Glutamatergic neuron (in vitro differentiated cells): ENCODE results near the gene SCRN1. TPM values are rescaled to one million over a fixed set of nuclear protein-coding genes. Genes with fewer than 3 reads are reported as not detected.

Source experiments
- DNase-seq: peaks from one replicate; pipeline ENCODE4 v3.0.0; 2022
- H3K27ac Mint-ChIP-seq: one replicate; pipeline ENCODE4 v1.8.0; 2020; ENCODE audit warnings: mild to moderate bottlenecking, mixed read lengths, inconsistent platforms; ENCODE audit not compliant: unreplicated experiment
- H3K27me3 Mint-ChIP-seq: one replicate; pipeline ENCODE4 v1.8.0; 2020; ENCODE audit warnings: mild to moderate bottlenecking, moderate library complexity, mixed read lengths, inconsistent platforms; ENCODE audit not compliant: unreplicated experiment
- H3K36me3 Mint-ChIP-seq: one replicate; pipeline ENCODE4 v1.8.0; 2020; ENCODE audit warnings: mild to moderate bottlenecking, mixed read lengths, inconsistent platforms; ENCODE audit not compliant: unreplicated experiment
- H3K4me1 Mint-ChIP-seq: one replicate; pipeline ENCODE4 v1.8.0; 2020; ENCODE audit warnings: mild to moderate bottlenecking, low read depth, mixed read lengths, inconsistent platforms; ENCODE audit not compliant: unreplicated experiment
- H3K4me3 Mint-ChIP-seq: one replicate; pipeline ENCODE4 v1.8.0; 2020; ENCODE audit warnings: mild to moderate bottlenecking, mixed read lengths, inconsistent platforms; ENCODE audit not compliant: unreplicated experiment
- H3K9me3 Mint-ChIP-seq: one replicate; pipeline ENCODE4 v1.8.0; 2020; ENCODE audit warnings: mild to moderate bottlenecking, moderate library complexity, mixed read lengths, inconsistent platforms; ENCODE audit not compliant: unreplicated experiment
- total RNA-seq: library from RNA; stranded (reverse); fragmentation: NEBNext Ultra II Directional; extraction: Animal tissue kit (Norgen Biotek cat#: 25700); gene quantifications from one replicate; pipeline ENCODE4 v1.2.1, GENCODE V29; 2021; ENCODE audit not compliant: unreplicated experiment
- TF ChIP-seq, protein P1 (sequence below): fragments of 200-600 bp; sonication (generic); IDR thresholded peaks from one replicate; pipeline ENCODE4 v1.5.0; 2021; ENCODE audit not compliant: partially characterized antibody, unreplicated experiment

Gene SCRN1
- total RNA-seq, 1 donor from 2014 or later, result 168 TPM

- Mint-ChIP-seq H3K4me1 (no peaks in the 10 kb centered on the region), H3K4me3 (no peak overlapping the region), H3K27ac (no peak overlapping the region)
Observed at GRCh38 chr7:29906200-29907022, 83.2 kb downstream of the SCRN1 start.

GRCh38 chr7:29900745-29901144 is 88.9 kb downstream of the SCRN1 start:
- no peak overlapping the region for H3K4me3 Mint-ChIP-seq
- no peaks in the 10 kb centered on the region for H3K27me3 Mint-ChIP-seq
- TF ChIP-seq, protein P1, sequence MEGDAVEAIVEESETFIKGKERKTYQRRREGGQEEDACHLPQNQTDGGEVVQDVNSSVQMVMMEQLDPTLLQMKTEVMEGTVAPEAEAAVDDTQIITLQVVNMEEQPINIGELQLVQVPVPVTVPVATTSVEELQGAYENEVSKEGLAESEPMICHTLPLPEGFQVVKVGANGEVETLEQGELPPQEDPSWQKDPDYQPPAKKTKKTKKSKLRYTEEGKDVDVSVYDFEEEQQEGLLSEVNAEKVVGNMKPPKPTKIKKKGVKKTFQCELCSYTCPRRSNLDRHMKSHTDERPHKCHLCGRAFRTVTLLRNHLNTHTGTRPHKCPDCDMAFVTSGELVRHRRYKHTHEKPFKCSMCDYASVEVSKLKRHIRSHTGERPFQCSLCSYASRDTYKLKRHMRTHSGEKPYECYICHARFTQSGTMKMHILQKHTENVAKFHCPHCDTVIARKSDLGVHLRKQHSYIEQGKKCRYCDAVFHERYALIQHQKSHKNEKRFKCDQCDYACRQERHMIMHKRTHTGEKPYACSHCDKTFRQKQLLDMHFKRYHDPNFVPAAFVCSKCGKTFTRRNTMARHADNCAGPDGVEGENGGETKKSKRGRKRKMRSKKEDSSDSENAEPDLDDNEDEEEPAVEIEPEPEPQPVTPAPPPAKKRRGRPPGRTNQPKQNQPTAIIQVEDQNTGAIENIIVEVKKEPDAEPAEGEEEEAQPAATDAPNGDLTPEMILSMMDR, result no peak
- H3K4me1 Mint-ChIP-seq, result no peaks in the 10 kb centered on the region
- peaks cover 26% of the 10 kb centered on the region for H3K36me3 Mint-ChIP-seq
- no peak for DNase-seq
- peaks cover 6% of the 10 kb centered on the region for H3K9me3 Mint-ChIP-seq
- H3K27ac Mint-ChIP-seq, result no peak overlapping the region

More at GRCh38 chr7:29906200-29907022, 83.2 kb downstream of the SCRN1 start:
- DNase-seq, result no peak
- peaks cover 9% of the 10 kb centered on the region for H3K9me3 Mint-ChIP-seq
- no peaks in the 10 kb centered on the region for H3K27me3 Mint-ChIP-seq
- TF ChIP-seq, protein P1, result no peak
- H3K36me3 Mint-ChIP-seq, result peaks cover 27% of the 10 kb centered on the region

GRCh38 chr7:29898301-29898700 is 91.3 kb downstream of the SCRN1 start:
- no peak overlapping the region for H3K27ac Mint-ChIP-seq

GRCh38 chr7:29896685-29897411 is 92.8 kb downstream of the SCRN1 start:
- Mint-ChIP-seq H3K36me3 (peaks cover 16% of the 10 kb centered on the region), H3K9me3 (peaks cover 3% of the 10 kb centered on the region), H3K27ac (no peak overlapping the region), H3K4me3 (no peak overlapping the region), H3K27me3 (peaks cover 3% of the 10 kb centered on the region), H3K4me1 (no peaks in the 10 kb centered on the region)
- TF ChIP-seq, protein P1, result no peak
- DNase-seq, result no peak

More at GRCh38 chr7:29898301-29898700, 91.3 kb downstream of the SCRN1 start:
- no peak for DNase-seq
- Mint-ChIP-seq H3K36me3 (peaks cover 16% of the 10 kb centered on the region), H3K4me1 (no peaks in the 10 kb centered on the region), H3K9me3 (peaks cover 3% of the 10 kb centered on the region), H3K4me3 (no peak overlapping the region), H3K27me3 (peaks cover 3% of the 10 kb centered on the region)
- TF ChIP-seq, protein P1, result no peak
